HFFc6 (cell line): ENCODE measurements around the gene HS6ST2. TPM values are rescaled to one million over a fixed set of nuclear protein-coding genes. Genes with fewer than 3 reads are reported as not detected.

Experiments used
- DNase-seq: peaks from one replicate; pipeline ENCODE4 v3.0.0-alpha.2; 2018
- H3K27ac Mint-ChIP-seq: 2 replicates; pipeline ENCODE4 v1.8.0; 2020; ENCODE audit warnings: mild to moderate bottlenecking, mixed read lengths
- H3K27me3 Mint-ChIP-seq: 2 replicates; pipeline ENCODE4 v1.8.0; 2021; ENCODE audit warnings: mild to moderate bottlenecking, moderate library complexity, mixed read lengths; ENCODE audit not compliant: insufficient read depth
- H3K36me3 Mint-ChIP-seq: 2 replicates; pipeline ENCODE4 v1.8.0; 2021; ENCODE audit warnings: low read depth, mixed read lengths
- H3K4me1 Mint-ChIP-seq: 2 replicates; pipeline ENCODE4 v1.8.0; 2020; ENCODE audit warnings: low read depth, mixed read lengths
- H3K4me3 Mint-ChIP-seq: 2 replicates; pipeline ENCODE4 v1.8.0; 2020; ENCODE audit warnings: mild to moderate bottlenecking, moderate library complexity, mixed read lengths
- H3K9me3 Mint-ChIP-seq: 2 replicates; pipeline ENCODE4 v1.8.0; 2020; ENCODE audit warnings: mild to moderate bottlenecking, mixed read lengths
- total RNA-seq, 6 experiments: library from RNA; stranded (reverse); fragmentation: NEBNext Ultra II Directional; extraction: Animal tissue kit (Norgen Biotek cat#: 25700); gene quantifications; 2 replicates in 1 of 6; 3 replicates in 5 of 6; pipeline ENCODE4 v1.2.3, GENCODE V29; 2021
- TF ChIP-seq, protein P1 (sequence below): fragments of 200-600 bp; sonication (generic); IDR thresholded peaks from 2 replicates; pipeline ENCODE4 v1.5.0; 2021; ENCODE audit warnings: antibody characterized with exemption, mild to moderate bottlenecking

HS6ST2 gene
- total RNA-seq, 6 experiments from 2014 or later, result not detected

DNA sequence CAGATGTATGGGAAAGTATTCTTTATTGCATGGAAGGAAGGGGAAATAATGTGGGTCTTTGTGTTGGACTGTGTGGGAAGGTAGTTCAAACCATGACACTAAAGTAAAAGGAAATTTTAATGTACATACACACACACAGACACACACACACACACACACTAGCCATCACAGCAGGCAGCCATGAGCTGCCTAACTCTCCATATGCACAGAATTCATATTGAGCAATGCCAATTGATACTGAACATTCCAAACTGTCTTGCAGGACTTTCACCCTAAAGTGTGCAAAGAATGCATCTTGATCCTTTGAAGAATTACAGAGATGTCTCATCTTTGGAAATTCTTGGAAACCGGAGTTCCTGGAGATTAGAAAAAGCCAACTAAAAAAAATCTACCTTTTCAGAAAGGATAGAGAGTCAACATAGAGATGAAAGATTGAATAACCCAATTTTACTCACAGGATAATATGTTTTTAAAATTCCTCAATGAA is 349.0 kb downstream of the HS6ST2 start:
- Mint-ChIP-seq H3K4me1 (no peaks in the 10 kb centered on the region), H3K9me3 (no peaks in the 10 kb centered on the region), H3K27me3 (no peaks in the 10 kb centered on the region), H3K4me3 (no peak overlapping the region), H3K27ac (no peak overlapping the region), H3K36me3 (no peaks in the 10 kb centered on the region)
- no peak for DNase-seq
- TF ChIP-seq, protein P1, sequence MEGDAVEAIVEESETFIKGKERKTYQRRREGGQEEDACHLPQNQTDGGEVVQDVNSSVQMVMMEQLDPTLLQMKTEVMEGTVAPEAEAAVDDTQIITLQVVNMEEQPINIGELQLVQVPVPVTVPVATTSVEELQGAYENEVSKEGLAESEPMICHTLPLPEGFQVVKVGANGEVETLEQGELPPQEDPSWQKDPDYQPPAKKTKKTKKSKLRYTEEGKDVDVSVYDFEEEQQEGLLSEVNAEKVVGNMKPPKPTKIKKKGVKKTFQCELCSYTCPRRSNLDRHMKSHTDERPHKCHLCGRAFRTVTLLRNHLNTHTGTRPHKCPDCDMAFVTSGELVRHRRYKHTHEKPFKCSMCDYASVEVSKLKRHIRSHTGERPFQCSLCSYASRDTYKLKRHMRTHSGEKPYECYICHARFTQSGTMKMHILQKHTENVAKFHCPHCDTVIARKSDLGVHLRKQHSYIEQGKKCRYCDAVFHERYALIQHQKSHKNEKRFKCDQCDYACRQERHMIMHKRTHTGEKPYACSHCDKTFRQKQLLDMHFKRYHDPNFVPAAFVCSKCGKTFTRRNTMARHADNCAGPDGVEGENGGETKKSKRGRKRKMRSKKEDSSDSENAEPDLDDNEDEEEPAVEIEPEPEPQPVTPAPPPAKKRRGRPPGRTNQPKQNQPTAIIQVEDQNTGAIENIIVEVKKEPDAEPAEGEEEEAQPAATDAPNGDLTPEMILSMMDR, result no peak

DNA sequence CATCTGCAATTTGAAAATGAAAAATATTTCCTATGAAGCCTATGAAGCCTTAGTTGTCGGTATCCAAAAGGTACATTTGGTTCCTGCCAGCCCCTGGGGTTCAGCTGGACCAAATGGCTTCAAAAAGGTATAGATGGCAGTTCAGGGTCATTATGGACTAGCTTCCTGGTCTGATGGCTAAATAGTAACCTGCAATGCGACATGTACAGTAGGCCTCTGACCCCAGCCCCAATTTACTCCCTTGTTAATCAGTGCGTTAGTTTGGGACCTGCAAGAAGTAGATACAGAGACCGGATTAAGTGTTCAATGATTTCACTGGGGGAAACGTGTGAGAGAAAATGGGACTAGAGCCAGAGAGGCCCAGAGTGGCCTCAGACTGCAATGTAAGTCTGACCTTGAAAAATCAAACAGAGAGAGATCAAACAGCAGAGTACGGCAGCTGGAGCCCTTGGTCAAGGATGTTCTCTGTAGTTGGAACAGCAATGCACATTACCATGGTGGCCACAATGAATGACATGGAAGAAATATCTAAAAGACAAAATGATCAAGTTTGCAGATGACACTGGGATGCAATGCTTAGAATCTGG is 354.6 kb downstream of the HS6ST2 start:
- TF ChIP-seq, protein P1, result no peak

DNA sequence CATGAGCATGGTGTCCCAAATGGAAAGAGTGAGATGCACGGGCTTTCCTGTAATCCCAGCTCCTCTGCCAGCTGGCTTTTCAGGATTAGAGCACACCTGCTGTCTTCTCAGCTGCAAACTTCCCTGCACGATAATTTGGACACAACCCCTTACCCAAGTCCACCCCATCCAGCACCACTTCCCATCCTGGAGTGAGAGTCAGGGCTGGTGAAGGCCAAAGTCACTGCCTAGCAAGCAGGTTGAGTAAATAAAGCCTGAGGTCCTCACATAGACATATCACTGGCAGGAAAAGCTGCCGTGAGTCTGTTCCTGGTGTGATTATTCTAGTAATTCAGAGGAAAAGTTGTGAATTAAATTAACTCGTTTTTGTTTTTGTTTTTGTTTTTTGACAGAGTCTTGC is 355.7 kb downstream of the HS6ST2 start:
- Mint-ChIP-seq H3K27me3 (no peaks in the 10 kb centered on the region), H3K4me1 (no peaks in the 10 kb centered on the region), H3K36me3 (no peaks in the 10 kb centered on the region), H3K9me3 (no peaks in the 10 kb centered on the region), H3K4me3 (no peak overlapping the region), H3K27ac (no peak overlapping the region)
- no peak for DNase-seq
- TF ChIP-seq, protein P1, result no peak

More for the DNA sequence above, 354.6 kb downstream of the HS6ST2 start:
- Mint-ChIP-seq H3K9me3 (no peaks in the 10 kb centered on the region), H3K4me3 (no peak overlapping the region), H3K27me3 (no peaks in the 10 kb centered on the region), H3K4me1 (no peaks in the 10 kb centered on the region), H3K36me3 (no peaks in the 10 kb centered on the region), H3K27ac (no peak overlapping the region)
- DNase-seq, result no peak

DNA sequence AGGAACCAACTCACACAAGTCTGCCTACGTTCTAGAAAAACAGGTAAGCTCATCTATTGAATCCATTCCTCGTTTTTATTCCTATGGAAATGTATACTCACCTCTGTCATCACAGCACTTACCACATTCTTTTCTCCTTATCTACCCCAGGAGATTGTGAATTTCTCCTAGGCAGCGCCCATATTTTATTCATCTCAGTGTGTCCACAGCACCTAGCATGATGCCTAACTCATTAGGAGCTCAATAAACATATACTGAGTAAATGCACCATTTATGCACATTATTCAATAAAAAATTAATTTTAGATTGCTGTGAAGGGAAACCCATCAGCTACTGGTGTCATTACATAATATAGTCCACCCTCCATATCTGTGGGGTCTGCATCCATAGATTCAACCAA is 363.4 kb downstream of the HS6ST2 start:
- H3K36me3 Mint-ChIP-seq, result no peaks in the 10 kb centered on the region

DNA sequence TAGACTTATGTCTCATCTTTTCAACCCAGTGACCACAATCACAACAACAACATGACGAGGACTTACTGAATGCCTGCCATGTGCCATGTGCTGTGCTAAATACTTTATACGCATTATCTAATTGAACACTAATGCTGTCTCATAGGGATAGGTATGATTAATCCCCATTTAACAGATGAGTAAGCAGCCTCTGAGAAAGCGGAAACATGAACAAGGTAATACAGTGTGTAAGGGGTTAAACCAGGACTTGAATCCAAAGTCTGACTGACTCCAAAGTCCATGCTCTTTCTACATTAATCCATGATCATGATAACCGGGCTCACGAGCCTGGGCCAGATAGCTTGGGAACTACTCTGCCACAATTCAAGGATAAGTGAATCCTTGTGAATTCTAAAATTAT is 364.3 kb downstream of the HS6ST2 start:
- Mint-ChIP-seq H3K9me3 (no peaks in the 10 kb centered on the region), H3K4me3 (no peak overlapping the region)

More for the DNA sequence above, 363.4 kb downstream of the HS6ST2 start:
- peaks cover 2% of the 10 kb centered on the region for H3K27me3 Mint-ChIP-seq
- H3K4me1 Mint-ChIP-seq, result no peaks in the 10 kb centered on the region
- H3K9me3 Mint-ChIP-seq, result no peaks in the 10 kb centered on the region
- DNase-seq, result no peak
- H3K4me3 Mint-ChIP-seq, result no peak overlapping the region
- H3K27ac Mint-ChIP-seq, result no peak overlapping the region
- TF ChIP-seq, protein P1, result no peak

More for the DNA sequence above, 364.3 kb downstream of the HS6ST2 start:
- Mint-ChIP-seq H3K27me3 (peaks cover 2% of the 10 kb centered on the region), H3K4me1 (no peaks in the 10 kb centered on the region), H3K27ac (no peak overlapping the region), H3K36me3 (no peaks in the 10 kb centered on the region)
- no peak for DNase-seq
- TF ChIP-seq, protein P1, result no peak
